IPS DF 4.7 (cell line): ENCODE measurements around the gene FDXR.

Experiments
- DNase-seq: peaks from one replicate; pipeline ENCODE4 v3.0.0-alpha.2; 2013; ENCODE audit warnings: low spot score; ENCODE audit errors: extremely low read depth

Gene FDXR

GRCh38 chr17:74900208-74900607, 27.4 kb upstream of the FDXR start:
- DNase-seq: no peak

- DNase-seq: no peak
These were observed 25.7 kb upstream of the FDXR start for GRCh38 chr17:74898376-74898946.

- no peak for DNase-seq
These were observed 21.3 kb upstream of the FDXR start for GRCh38 chr17:74893936-74894671.

- DNase-seq: no peak
These were observed 20.4 kb upstream of the FDXR start, which contains the start of gene FADS6 for GRCh38 chr17:74892974-74893911. Gene FADS6 (minus strand): TSS chr17:74893633. CDS start chr17:74893595, 38 bp downstream.

GRCh38 chr17:74892013-74892841, 19.4 kb upstream of the FDXR start:
- DNase-seq: no peak

GRCh38 chr17:74890554-74890953, 17.8 kb upstream of the FDXR start:
- no peak for DNase-seq

- no peak for DNase-seq
These were observed 15.7 kb upstream of the FDXR start for GRCh38 chr17:74888469-74888868.

GRCh38 chr17:74883241-74883745, 10.5 kb upstream of the FDXR start:
- no peak for DNase-seq

GRCh38 chr17:74882517-74883240, 9.9 kb upstream of the FDXR start:
- DNase-seq: no peak

GRCh38 chr17:74881073-74881472, 8.3 kb upstream of the FDXR start:
- no peak for DNase-seq

- no peak for DNase-seq
These were observed 6.5 kb upstream of the FDXR start for GRCh38 chr17:74879308-74879707.

GRCh38 chr17:74878658-74879057, 5.9 kb upstream of the FDXR start:
- DNase-seq: no peak

- DNase-seq: no peak
These were observed 5.1 kb upstream of the FDXR start for GRCh38 chr17:74877592-74878548.

GRCh38 chr17:74875977-74876593, 3.3 kb upstream of the FDXR start:
- no peak for DNase-seq

GRCh38 chr17:74875155-74875976, 2.6 kb upstream of the FDXR start:
- no peak for DNase-seq

- no peak for DNase-seq
These were observed 1.8 kb upstream of the FDXR start for GRCh38 chr17:74874615-74875037.

GRCh38 chr17:74873874-74874614, 1.2 kb upstream of the FDXR start:
- no peak for DNase-seq
